IPS DF 19.7 (cell line): ENCODE data around the gene CCDC24.

ENCODE experiments used
- DNase-seq: peaks from one replicate; pipeline ENCODE4 v3.0.0-alpha.2; 2013; ENCODE audit warnings: low read depth, low spot score

The CCDC24 gene

DNA sequence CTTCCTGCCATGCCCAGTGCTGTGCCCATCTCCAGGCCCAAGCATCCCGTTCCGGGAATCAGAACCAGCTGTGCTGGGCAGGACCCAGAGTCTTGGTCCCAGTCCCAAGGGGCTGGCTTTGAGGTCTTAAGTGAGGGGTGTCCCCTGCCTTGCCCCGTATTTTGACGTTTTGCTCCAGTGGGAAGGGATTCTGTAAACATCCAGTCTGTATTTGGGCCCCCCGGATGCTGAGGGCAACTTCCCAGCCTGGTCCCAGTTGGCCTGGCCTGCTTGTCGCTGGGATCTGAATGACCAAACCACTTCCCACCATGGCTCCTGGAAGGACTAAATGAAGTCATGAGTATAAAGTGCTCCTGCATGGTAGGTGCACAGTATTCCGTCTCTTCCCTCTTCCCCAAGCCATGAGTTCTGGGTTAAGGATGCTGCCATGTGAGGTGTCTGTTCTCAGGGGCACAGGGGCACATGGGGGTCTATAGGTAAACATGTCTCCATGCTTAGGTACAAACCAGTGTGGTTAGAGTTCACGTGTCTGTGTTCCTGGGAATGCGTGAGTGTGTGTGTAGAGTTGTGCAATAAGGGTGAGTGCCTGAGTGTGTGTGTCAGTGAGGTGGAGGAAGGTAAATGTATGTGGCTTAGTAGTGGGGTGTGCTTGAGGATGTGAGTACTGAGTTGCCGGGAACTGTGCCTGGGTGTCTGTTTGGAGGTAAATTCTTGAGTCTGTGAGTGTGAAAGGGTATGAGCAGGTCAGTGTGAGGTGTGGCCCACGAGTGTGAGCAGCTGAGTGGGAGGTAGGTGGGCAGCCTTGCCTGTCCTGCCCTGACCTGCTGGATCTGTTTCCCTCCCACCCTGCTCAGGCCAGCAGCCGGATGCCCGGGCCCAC is 10.9 kb upstream of the CCDC24 start:
- DNase-seq: no peak

DNA sequence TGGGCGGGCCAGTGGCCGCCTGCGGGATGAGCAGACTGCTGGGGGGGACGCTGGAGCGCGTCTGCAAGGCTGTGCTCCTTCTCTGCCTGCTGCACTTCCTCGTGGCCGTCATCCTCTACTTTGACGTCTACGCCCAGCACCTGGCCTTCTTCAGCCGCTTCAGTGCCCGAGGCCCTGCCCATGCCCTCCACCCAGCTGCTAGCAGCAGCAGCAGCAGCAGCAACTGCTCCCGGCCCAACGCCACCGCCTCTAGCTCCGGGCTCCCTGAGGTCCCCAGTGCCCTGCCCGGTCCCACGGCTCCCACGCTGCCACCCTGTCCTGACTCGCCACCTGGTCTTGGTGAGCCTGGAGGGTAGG is 10.3 kb upstream of the CCDC24 start:
- DNase-seq: no peak

DNA sequence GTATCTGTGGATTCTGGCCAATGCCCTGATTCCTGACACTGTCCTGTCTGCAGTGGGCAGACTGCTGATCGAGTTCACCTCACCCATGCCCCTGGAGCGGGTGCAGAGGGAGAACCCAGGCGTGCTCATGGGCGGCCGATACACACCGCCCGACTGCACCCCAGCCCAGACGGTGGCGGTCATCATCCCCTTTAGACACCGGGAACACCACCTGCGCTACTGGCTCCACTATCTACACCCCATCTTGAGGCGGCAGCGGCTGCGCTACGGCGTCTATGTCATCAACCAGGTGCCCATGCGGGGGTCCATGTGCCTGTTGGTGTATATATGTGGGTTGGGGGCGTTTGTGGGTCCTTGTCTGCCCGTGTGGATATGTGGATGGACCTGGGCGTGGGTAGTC is 9.8 kb upstream of the CCDC24 start:
- no peak for DNase-seq

- DNase-seq: no peak
Observed at GRCh38 chr1:43982241-43982640, 9.2 kb upstream of the CCDC24 start.

- no peak for DNase-seq
Observed at GRCh38 chr1:43982808-43983207, 8.6 kb upstream of the CCDC24 start.

DNA sequence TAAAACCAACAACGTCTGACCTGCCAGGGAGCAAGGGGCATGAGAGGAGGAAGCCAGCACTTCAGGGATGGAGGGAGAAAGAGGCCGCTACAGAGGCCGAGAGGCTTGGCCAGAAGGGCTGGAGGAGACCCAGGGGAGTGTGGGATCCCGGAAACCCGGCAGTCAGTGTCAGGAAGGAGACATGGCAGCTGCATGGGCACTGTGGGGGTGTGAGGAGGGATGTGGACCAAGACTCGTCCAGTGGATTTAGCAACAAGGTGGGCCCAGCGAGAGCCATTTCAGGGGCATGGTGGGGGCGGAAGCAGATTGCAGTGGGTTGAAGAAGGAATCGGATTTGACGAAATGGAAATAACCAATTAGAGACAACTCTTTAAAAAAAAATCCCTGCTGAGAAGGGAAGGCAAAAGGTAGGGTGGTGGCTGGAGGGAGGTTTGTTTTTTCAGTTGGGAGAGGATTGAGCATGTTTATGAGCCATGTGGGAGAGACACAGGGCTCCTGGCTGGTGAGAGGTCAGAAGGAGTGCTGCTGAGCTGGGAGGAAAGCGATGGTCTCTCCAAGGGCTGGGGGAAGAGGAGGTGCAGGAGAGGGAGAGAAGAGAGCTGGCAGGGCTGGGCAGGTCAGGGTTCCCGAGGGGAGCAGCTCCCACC is 8.0 kb upstream of the CCDC24 start:
- no peak for DNase-seq

DNA sequence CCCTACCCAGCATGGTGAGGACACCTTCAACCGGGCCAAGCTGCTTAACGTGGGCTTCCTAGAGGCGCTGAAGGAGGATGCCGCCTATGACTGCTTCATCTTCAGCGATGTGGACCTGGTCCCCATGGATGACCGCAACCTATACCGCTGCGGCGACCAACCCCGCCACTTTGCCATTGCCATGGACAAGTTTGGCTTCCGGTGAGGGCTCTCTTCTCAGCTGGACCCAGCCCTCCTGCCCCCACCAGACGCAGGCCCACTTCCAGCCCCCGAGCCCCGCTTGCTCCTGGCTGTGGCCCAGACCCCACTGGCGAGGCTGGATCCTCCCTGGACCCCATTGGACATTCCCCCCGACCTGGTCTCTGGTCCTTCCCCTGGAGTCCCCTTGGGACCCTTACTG is 6.5 kb upstream of the CCDC24 start:
- no peak for DNase-seq

DNA sequence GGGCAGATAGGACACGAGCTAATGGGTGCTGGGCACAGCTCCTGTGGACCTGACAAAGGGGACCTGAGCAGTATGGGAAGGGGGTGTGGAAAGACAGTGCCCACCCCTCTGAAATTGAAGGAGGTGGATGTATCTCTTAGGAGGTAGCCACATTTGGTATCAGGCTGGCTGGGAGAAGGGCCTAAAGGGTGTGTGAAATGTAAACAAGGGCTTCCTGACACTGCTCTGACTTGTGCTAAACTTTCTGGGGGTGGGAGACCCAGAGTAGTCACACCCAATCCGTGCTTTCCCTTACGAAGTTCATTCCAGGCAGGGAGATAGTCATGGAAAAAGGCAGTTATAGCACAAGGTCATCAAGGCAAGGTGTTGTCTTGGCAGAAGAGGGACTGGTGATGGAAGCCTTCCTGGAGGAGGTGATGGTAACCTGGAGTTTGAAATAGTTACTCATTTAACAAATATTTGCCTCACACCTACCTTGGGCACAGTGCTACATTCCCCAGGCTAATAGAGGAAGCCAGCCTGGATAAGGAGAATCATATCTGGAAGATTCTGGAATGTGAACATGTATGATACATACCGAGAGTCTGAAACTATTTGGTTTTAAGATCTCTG is 5.3 kb upstream of the CCDC24 start:
- DNase-seq: no peak

GRCh38 chr1:43986712-43987111 is 4.7 kb upstream of the CCDC24 start:
- no peak for DNase-seq

- no peak for DNase-seq
Observed at GRCh38 chr1:43987159-43987902, 4.1 kb upstream of the CCDC24 start.

GRCh38 chr1:43990271-43991199 is 864 bp upstream of the CCDC24 start:
- no peak for DNase-seq

- no peak for DNase-seq
Observed at GRCh38 chr1:43991200-43991475, 261 bp upstream of the CCDC24 start.

DNA sequence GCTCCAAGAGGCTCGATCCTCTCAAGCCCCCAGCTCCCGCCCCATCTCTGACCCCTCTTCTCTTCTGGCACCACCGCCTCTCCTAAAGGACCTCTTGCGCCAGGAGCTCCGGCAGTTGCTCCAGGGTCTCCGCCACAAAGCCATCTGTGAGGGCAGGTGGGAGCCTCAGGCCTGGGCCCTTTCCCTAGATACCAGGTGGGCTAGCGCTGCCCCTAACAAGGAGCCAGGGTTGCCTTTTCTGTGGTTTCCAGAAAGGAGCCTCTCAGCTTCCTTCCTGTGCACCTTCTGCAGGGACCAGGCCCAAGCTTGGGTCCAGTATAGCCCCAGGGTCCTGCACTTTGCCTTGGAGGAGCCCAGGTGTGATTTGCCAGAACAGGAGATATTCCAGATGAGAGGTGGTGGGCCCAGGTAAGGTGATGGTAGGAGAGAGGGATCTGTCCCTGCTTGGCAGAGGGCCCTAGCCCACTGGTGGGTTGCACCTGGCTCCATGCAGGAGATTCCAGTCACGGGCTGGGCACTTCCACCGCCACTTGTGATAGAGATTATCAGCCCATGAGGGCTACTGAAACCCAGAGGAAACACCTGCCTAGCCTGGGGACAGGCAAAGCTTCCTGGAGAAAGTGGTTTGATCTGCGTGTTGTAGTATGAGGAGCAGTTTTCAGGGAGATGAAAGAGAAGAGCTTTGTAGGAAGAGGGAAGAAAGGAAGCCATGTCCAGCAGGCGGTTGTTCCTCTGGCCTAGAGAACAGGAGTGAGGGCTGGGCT is 1.0 kb downstream of the CCDC24 start:
- no peak for DNase-seq

DNA sequence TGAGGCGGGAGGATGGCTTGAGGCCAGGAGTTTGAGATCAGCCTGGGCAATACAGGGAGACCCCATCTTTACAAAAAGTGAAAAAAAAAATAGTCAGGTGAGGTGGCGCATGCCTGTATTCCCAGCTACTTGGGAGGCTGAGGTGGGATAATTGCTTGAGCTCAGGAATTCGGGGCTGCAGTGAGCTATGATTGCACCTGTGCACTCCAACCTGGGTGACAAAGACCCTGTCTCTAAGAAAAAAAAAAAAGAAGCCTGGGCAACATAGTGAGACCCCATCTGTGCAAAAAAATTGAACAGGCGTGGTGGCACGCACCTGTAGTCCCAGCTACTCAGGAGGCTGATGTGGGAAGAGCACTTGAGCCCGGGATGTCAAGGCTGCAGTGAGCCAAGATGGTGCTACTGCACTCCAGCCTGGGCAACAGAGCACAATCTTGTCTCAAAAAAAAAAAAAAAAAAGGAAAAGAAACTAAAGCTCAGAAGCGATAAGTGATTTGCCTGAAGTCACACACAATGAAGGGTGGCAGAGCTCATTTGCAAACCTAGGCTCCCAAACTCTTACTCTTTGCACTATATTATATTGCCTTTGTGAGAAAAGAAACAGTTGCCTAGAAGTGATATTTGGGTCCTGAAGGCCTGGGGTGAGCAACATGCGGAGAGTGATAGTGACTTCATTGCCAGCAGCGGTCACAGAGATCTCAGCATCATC is 2.0 kb downstream of the CCDC24 start:
- DNase-seq: no peak

GRCh38 chr1:43994071-43994470 is 2.7 kb downstream of the CCDC24 start:
- no peak for DNase-seq

DNA sequence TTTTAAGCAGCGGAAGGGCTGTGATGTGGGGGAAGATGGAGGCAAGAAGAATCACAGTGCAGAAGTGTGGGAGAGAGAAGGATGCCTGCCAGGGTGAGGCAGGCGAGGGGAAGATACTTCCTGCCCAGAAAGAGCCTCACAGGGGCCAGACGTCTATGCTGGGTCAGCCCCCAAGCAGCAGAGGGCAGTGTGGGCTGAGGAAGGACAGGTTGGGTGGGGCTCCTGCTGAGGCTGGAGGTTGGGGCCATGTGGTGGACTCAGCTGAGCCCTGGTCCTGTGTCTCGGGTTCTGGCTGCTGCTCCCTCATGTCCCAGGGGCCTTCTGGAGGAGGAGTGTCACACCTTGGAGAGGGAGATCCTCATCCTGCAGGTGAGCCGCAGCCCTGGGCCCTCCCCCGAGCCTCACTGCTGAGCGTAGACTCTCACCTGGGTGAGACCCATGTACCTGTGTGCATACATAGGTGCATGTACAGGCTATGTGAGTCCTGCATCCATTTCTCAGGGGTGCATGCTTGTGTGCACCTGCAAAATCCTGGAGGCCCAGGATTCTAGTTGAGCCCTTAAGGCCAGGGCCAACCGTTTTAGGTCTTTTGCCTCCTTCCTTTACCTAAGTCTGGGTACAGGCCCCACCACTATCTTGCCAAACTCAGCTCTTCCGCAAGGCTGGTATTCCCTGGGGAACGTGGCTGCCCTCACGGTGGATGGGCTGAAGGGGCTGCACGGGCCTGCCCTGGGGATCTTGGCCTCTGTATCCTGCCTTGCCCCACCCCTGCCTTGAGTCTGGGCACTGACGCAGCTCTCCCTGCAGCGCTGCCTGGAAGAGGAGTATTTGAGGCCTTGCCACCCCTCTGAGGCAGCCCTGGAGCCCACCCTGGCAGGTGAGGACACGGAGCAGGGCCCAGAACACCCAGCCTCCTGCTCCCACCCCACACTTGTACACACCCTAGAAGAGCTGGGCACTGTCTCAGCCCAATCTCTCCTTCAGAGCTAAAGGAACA is 3.7 kb downstream of the CCDC24 start:
- no peak for DNase-seq

DNA sequence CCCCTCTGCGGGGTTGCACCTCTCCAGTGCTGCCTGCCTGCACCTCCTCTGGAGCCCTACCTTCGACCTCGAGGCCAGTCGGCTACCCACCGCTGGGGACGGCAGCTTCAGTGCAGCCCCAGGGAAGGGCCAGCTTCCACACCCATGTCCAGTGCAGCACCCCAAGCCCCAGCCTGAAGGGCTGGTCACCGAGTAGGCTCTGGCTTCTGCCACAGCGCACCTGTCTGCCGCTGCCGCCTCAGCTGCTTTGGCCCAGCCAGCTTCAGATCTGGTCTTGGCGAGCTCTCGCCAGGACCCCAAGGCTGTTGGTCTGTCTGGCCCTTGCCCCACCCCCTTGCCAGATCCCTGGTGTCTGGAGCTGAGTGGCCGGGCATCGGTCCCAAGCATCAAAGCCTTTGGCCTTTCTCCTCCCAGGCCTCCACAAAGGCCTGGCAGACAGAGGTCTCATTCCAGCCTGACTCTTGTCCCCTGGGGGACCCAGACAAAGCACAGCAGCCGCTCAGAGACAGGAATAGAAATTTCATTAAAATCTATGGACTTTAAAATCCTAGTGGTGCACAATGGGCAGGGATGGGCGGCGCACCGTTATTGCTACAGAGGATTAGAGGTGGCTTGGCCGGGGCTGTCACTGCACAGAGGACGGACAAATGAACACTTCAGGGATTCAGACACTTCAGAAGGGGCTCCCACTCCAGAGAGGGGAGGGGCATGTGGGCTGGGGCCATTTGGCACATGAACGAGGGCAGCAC is 4.8 kb downstream of the CCDC24 start:
- no peak for DNase-seq

DNA sequence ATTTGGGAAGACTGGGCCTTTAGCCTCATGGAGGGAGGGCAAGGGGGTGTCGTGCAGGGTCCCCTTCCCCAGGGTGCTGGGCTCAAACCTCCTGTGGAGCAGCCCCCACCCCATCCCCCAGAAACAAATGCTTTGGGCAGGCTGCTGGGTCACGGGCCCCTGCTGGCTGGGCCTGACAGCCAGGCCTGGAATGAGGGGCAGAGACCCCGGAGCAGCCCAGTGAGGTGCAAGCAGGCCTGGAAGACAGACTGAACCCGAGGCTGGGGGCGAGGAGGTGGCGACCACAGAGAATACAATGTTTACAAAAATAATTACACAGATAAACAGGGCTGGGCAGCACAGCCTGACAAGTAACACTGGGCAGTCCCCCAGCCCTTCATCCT is 5.3 kb downstream of the CCDC24 start:
- DNase-seq: no peak
